GM23248 (cell line): Measurements from ENCODE around the gene CALHM3.

Experiments
- EZH2 ChIP-seq: fragments of 200-600 bp; sonication (generic); IDR thresholded peaks from 2 replicates; pipeline ENCODE4 v1.6.1; 2018; ENCODE audit warnings: antibody characterized with exemption, mild to moderate bottlenecking; ENCODE audit not compliant: insufficient read depth, poor library complexity, severe bottlenecking
- EZH2phosphoT487 ChIP-seq: fragments of 200-600 bp; sonication (generic); IDR thresholded peaks from 2 replicates; pipeline ENCODE4 v1.6.1; 2018; ENCODE audit warnings: antibody characterized with exemption, moderate library complexity, mild to moderate bottlenecking, low read depth; ENCODE audit not compliant: insufficient read depth

- TF ChIP-seq EZH2phosphoT487 = no peak
- no peak for TF ChIP-seq EZH2
Measured at GRCh38 chr10:103480521-103480920, 1.5 kb upstream of the CALHM3 start.
